Renal cortical epithelial cell (primary cell): Measurements from ENCODE around the gene RNF43. TPM values are rescaled to one million over a fixed set of nuclear protein-coding genes. Genes with fewer than 3 reads are reported as not detected.
A peak's percentile ranks its signal among the peaks of the same experiment; 100 is the strongest.
"Not testable (repeated sequence)": the region's sequence is repeated elsewhere in the genome, so short reads cannot be mapped to it uniquely, and the experiment has no call there.

Experiments
- DNase-seq: peaks from one replicate; pipeline ENCODE4 v3.0.0-alpha.2; 2011; ENCODE audit warnings: low read depth
- total RNA-seq: library from RNA; depleted of rRNA; stranded (reverse); fragments of >200 nt; gene quantifications from 2 replicates; pipeline ENCODE4 v1.2.3, GENCODE V29; 2014

The RNF43 gene
- total RNA-seq, 1 donor from 2014 or later, result 6.0 TPM

GRCh38 chr17:58410714-58411407 lies 6.5 kb downstream of the RNF43 start:
- no peak for DNase-seq

- no peak for DNase-seq
Observed at GRCh38 chr17:58409432-58409831, 7.9 kb downstream of the RNF43 start.

- no peak for DNase-seq
Observed at GRCh38 chr17:58403311-58403710, 14.0 kb downstream of the RNF43 start.

- DNase-seq, result peak; percentile 68
Observed at GRCh38 chr17:58402679-58403078, 14.7 kb downstream of the RNF43 start.

- DNase-seq, result peak; percentile 84
Observed at GRCh38 chr17:58402047-58402446, 15.3 kb downstream of the RNF43 start.

GRCh38 chr17:58401287-58401686 lies 16.0 kb downstream of the RNF43 start:
- no peak for DNase-seq

- DNase-seq, result no peak
Observed at GRCh38 chr17:58400826-58401225, 16.5 kb downstream of the RNF43 start.

GRCh38 chr17:58399974-58400373 lies 17.4 kb downstream of the RNF43 start:
- DNase-seq, result peak; percentile 42

GRCh38 chr17:58398574-58399266 lies 18.6 kb downstream of the RNF43 start:
- DNase-seq, result no peak

- not testable (repeated sequence) for DNase-seq
Observed at GRCh38 chr17:58397421-58397820, 19.9 kb downstream of the RNF43 start.

- no peak for DNase-seq
Observed at GRCh38 chr17:58396173-58396572, 21.2 kb downstream of the RNF43 start.

- DNase-seq, result peak; percentile 35
Observed at GRCh38 chr17:58394534-58395223, 22.7 kb downstream of the RNF43 start.

- peak; percentile 97 for DNase-seq
Observed at GRCh38 chr17:58391302-58391984, 25.9 kb downstream of the RNF43 start.

GRCh38 chr17:58390884-58391283 lies 26.4 kb downstream of the RNF43 start:
- DNase-seq, result no peak

GRCh38 chr17:58388302-58389190 lies 28.8 kb downstream of the RNF43 start:
- DNase-seq, result no peak

GRCh38 chr17:58387834-58388233 lies 29.5 kb downstream of the RNF43 start:
- DNase-seq, result no peak

GRCh38 chr17:58386708-58387107 lies 30.6 kb downstream of the RNF43 start:
- no peak for DNase-seq

- DNase-seq, result no peak
Observed at GRCh38 chr17:58385359-58385899, 31.9 kb downstream of the RNF43 start.

- no peak for DNase-seq
Observed at GRCh38 chr17:58384897-58385296, 32.4 kb downstream of the RNF43 start.

- DNase-seq, result no peak
Observed at GRCh38 chr17:58383892-58384462, 33.4 kb downstream of the RNF43 start.

GRCh38 chr17:58382872-58383242 lies 34.5 kb downstream of the RNF43 start:
- DNase-seq, result no peak
